H9 (cell line): ENCODE measurements around the gene LMX1B. TPM values are rescaled to one million over a fixed set of nuclear protein-coding genes. Genes with fewer than 3 reads are reported as not detected.
A peak's percentile ranks its signal among the peaks of the same experiment; 100 is the strongest.

Experiments used
- DNase-seq: peaks from one replicate; pipeline ENCODE4 v3.0.0-alpha.2; 2017
- H2AFZ ChIP-seq: one replicate; pipeline ENCODE4 v1.6.1; 2013; ENCODE audit warnings: mild to moderate bottlenecking, low read length, control low read depth, moderate library complexity
- H2AK5ac ChIP-seq: 2 replicates; pipeline ENCODE4 v1.6.1; 2013; ENCODE audit warnings: low read length, control low read depth, mixed read lengths; ENCODE audit not compliant: insufficient read length
- H2BK120ac ChIP-seq: one replicate; pipeline ENCODE4 v1.6.1; 2013; ENCODE audit warnings: low read depth, mild to moderate bottlenecking, low read length, control low read depth, inconsistent platforms; ENCODE audit not compliant: poor library complexity, severe bottlenecking
- H2BK12ac ChIP-seq: 2 replicates; pipeline ENCODE4 v1.6.1; 2013; ENCODE audit warnings: low read length, control low read depth, mixed read lengths, low read depth; ENCODE audit not compliant: insufficient read length
- H2BK15ac ChIP-seq: 2 replicates; pipeline ENCODE4 v1.6.1; 2013; ENCODE audit warnings: low read depth, low read length, control low read depth
- H2BK20ac ChIP-seq: one replicate; pipeline ENCODE4 v1.6.1; 2013; ENCODE audit warnings: low read depth, mild to moderate bottlenecking, low read length, control low read depth, inconsistent platforms; ENCODE audit not compliant: poor library complexity, severe bottlenecking
- H2BK5ac ChIP-seq: 2 replicates; pipeline ENCODE4 v1.6.1; 2013; ENCODE audit warnings: low read length, control low read depth, mixed read lengths; ENCODE audit not compliant: insufficient read length
- H3K14ac ChIP-seq: 2 replicates; pipeline ENCODE4 v1.6.1; 2013; ENCODE audit warnings: low read length, control low read depth; ENCODE audit not compliant: insufficient read depth
- H3K18ac ChIP-seq: 2 replicates; pipeline ENCODE4 v1.6.1; 2013; ENCODE audit warnings: low read depth, mild to moderate bottlenecking, mixed read lengths, low read length, control low read depth; ENCODE audit not compliant: insufficient read length
- H3K23ac ChIP-seq: 2 replicates; pipeline ENCODE4 v1.6.1; 2013; ENCODE audit warnings: low read length, control low read depth, mixed read lengths, low read depth; ENCODE audit not compliant: insufficient read length
- H3K23me2 ChIP-seq: 2 replicates; pipeline ENCODE4 v1.6.1; 2013; ENCODE audit warnings: low read depth, mild to moderate bottlenecking, mixed read lengths, low read length, control low read depth; ENCODE audit not compliant: insufficient read length, poor library complexity, severe bottlenecking
- H3K27ac ChIP-seq: 2 replicates; pipeline ENCODE4 v1.5.1; 2013; ENCODE audit warnings: low read length, control low read depth, mixed read lengths, low read depth; ENCODE audit not compliant: insufficient read length
- H3K27me3 ChIP-seq: 2 replicates; pipeline ENCODE4 v1.6.1; 2013; ENCODE audit warnings: low read length, control low read depth, inconsistent platforms; ENCODE audit not compliant: insufficient read depth
- H3K4ac ChIP-seq: 2 replicates; pipeline ENCODE4 v1.6.1; 2013; ENCODE audit warnings: low read depth, mild to moderate bottlenecking, control low read depth, inconsistent platforms, low read length, moderate library complexity
- H3K4me1 ChIP-seq: 2 replicates; pipeline ENCODE4 v1.6.1; 2013; ENCODE audit warnings: low read length, control low read depth, inconsistent platforms; ENCODE audit not compliant: insufficient read depth
- H3K4me2 ChIP-seq: 2 replicates; pipeline ENCODE4 v1.6.1; 2013; ENCODE audit warnings: low read length, control low read depth, mixed read lengths; ENCODE audit not compliant: insufficient read length, insufficient read depth
- H3K56ac ChIP-seq: 2 replicates; pipeline ENCODE4 v1.6.1; 2013; ENCODE audit warnings: low read depth, mild to moderate bottlenecking, mixed read lengths, low read length, control low read depth; ENCODE audit not compliant: insufficient read length
- H3K79me1 ChIP-seq: 2 replicates; pipeline ENCODE4 v1.6.1; 2013; ENCODE audit warnings: low read depth, mild to moderate bottlenecking, moderate library complexity, low read length, control low read depth, inconsistent platforms; ENCODE audit not compliant: insufficient read depth, poor library complexity, severe bottlenecking
- H3K79me2 ChIP-seq: 2 replicates; pipeline ENCODE4 v1.6.1; 2013; ENCODE audit warnings: low read length, control low read depth, inconsistent platforms; ENCODE audit not compliant: insufficient read depth
- H3K9ac ChIP-seq: 2 replicates; pipeline ENCODE4 v1.6.1; 2013; ENCODE audit warnings: low read length, control low read depth, mixed read lengths; ENCODE audit not compliant: insufficient read length; ENCODE audit errors: extremely low read depth
- H3K9me3 ChIP-seq: one replicate; pipeline ENCODE4 v1.6.1; 2013; ENCODE audit warnings: low read depth, low read length, inconsistent platforms; ENCODE audit not compliant: control insufficient read depth
- H3T11ph ChIP-seq: one replicate; pipeline ENCODE4 v1.6.1; 2013; ENCODE audit warnings: mild to moderate bottlenecking, low read length, control low read depth, inconsistent platforms
- H4K20me1 ChIP-seq: one replicate; pipeline ENCODE4 v1.6.1; 2013; ENCODE audit not compliant: control insufficient read depth, insufficient read length, insufficient read depth
- H4K5ac ChIP-seq: 2 replicates; pipeline ENCODE4 v1.6.1; 2013; ENCODE audit warnings: low read depth, mild to moderate bottlenecking, mixed read lengths, low read length, control low read depth; ENCODE audit not compliant: insufficient read length
- H4K8ac ChIP-seq: replicated peaks from 2 replicates; pipeline ENCODE4 v1.6.1; 2013; ENCODE audit warnings: low read length, control low read depth, mixed read lengths, low read depth; ENCODE audit not compliant: insufficient read length
- H4K91ac ChIP-seq: 2 replicates; pipeline ENCODE4 v1.6.1; 2013; ENCODE audit warnings: low read depth, mild to moderate bottlenecking, moderate library complexity, mixed read lengths, low read length, control low read depth; ENCODE audit not compliant: insufficient read length
- H3K27ac Mint-ChIP-seq, 3 experiments: 2 replicates in 2 of 3; 3 replicates in 1 of 3; pipeline ENCODE4 v1.8.0; 2020 to 2021; ENCODE audit warnings: mixed read lengths in 3 of 3, mild to moderate bottlenecking in 1 of 3, moderate library complexity in 1 of 3
- H3K27me3 Mint-ChIP-seq: 2 replicates; pipeline ENCODE4 v1.8.0; 2021; ENCODE audit warnings: low read depth, mild to moderate bottlenecking, moderate library complexity, mixed read lengths
- H3K36me3 Mint-ChIP-seq, 3 experiments: 2 replicates in 2 of 3; 3 replicates in 1 of 3; pipeline ENCODE4 v1.8.0; 2020 to 2021; ENCODE audit warnings: low read depth in 3 of 3, mixed read lengths in 3 of 3; ENCODE audit not compliant: insufficient read depth in 1 of 3
- H3K4me1 Mint-ChIP-seq, 2 experiments: 2 replicates each; pipeline ENCODE4 v1.8.0; 2020; ENCODE audit warnings: mixed read lengths in 2 of 2
- H3K4me3 Mint-ChIP-seq, 2 experiments: 2 replicates in 1 of 2; 3 replicates in 1 of 2; pipeline ENCODE4 v1.8.0; 2020 to 2021; ENCODE audit warnings: mild to moderate bottlenecking in 2 of 2, mixed read lengths in 2 of 2, moderate library complexity in 1 of 2
- H3K9me3 Mint-ChIP-seq, 2 experiments: 2 replicates in 1 of 2; 3 replicates in 1 of 2; pipeline ENCODE4 v1.8.0; 2020; ENCODE audit warnings: mild to moderate bottlenecking in 2 of 2, mixed read lengths in 2 of 2, moderate library complexity in 1 of 2
- CTCF ChIP-seq: fragments of 200-600 bp; sonication (generic); conservative IDR thresholded peaks from 3 replicates; pipeline ENCODE4 v1.8.0; 2021; ENCODE audit warnings: antibody characterized with exemption, mild to moderate bottlenecking
- WGBS: extraction: QIAGEN DNeasy Blood & Tissue Kit; methylation state at CpG from one replicate; pipeline ENCODE4 v1.1.7; 2013; ENCODE audit warnings: missing lambda C conversion rate, low lambda C conversion rate, mixed read lengths; ENCODE audit not compliant: insufficient read length; ENCODE audit errors: extremely low coverage; 5-methylcytosine and 5-hydroxymethylcytosine counted together
- total RNA-seq: library from RNA; stranded (reverse); gene quantifications from 2 replicates; pipeline ENCODE4 v1.2.1, GENCODE V29; 2021

Gene LMX1B
- total RNA-seq, 1 experiment from 2014 or later: 0.85 TPM

- Histone ChIP-seq H2BK15ac (no peak overlapping the region), H2AFZ (no peak overlapping the region), H3K4me2 (peak overlapping the region; percentile 69)
Measured at GRCh38 chr9:126626127-126626925, 12.6 kb downstream of the LMX1B start.

More at GRCh38 chr9:126626127-126626925, 12.6 kb downstream of the LMX1B start:
- Histone ChIP-seq H3K18ac (no peak overlapping the region), H3K23ac (no peak overlapping the region), H4K91ac (no peak overlapping the region), H3K14ac (no peak overlapping the region), H4K8ac (no peak overlapping the region), H3K56ac (no peak overlapping the region), H3K27me3 (peaks cover 90% of the 10 kb centered on the region), H2AK5ac (no peak overlapping the region), H3K9ac (no peak overlapping the region), H3K23me2 (peaks cover 11% of the 10 kb centered on the region), H3K9me3 (no peaks in the 10 kb centered on the region), H3K4me1 (no peaks in the 10 kb centered on the region; the same call in 1 of the 2 replicates), H3K4ac (no peak overlapping the region), H3T11ph (no peak overlapping the region), H3K27ac (no peak overlapping the region), H3K79me1 (no peaks in the 10 kb centered on the region), H2BK12ac (no peak overlapping the region), H2BK120ac (no peak overlapping the region), H4K5ac (no peak overlapping the region), H3K79me2 (no peaks in the 10 kb centered on the region), H2BK20ac (no peak overlapping the region), H4K20me1 (no peaks in the 10 kb centered on the region), H2BK5ac (no peak overlapping the region)
- no peaks in the 10 kb centered on the region for H3K36me3 Mint-ChIP-seq
- H3K4me1 Mint-ChIP-seq: peaks cover 18 to 50% of the 10 kb centered on the region in 2 experiments
- H3K4me3 Mint-ChIP-seq: peak overlapping the region; percentile 42 to 79
- peak; percentile 58 for DNase-seq
- TF ChIP-seq CTCF: no peak
- H3K27me3 Mint-ChIP-seq: peaks cover 100% of the 10 kb centered on the region
- no peak overlapping the region for H3K27ac Mint-ChIP-seq
- H3K9me3 Mint-ChIP-seq: no peaks in the 10 kb centered on the region; a peak in 1 of 5 replicates
- WGBS: no CpG with 5 or more reads among the region's 56 CpGs
